Measurements from ENCODE around the gene HSPA9. TPM values are rescaled to one million over a fixed set of nuclear protein-coding genes. Genes with fewer than 3 reads are reported as not detected.

Gene HSPA9
- total and polyA plus RNA-seq, 2 of the 8 experiments (the other 6 are each of a cell fraction or from before 2014, with no cell fraction given) = 191 to 395 TPM

- Histone ChIP-seq H3K27me3 (replicated peaks in 1 of 4; ENCODE audit: control insufficient read depth in 3 of 4, extremely low read depth in 1 of 4, insufficient read depth in 3 of 4, low read length in 3 of 4) (no peaks in the 10 kb centered on the region), H4K20me1 (replicated peaks in 1 of 2; ENCODE audit: control insufficient read depth in 1 of 2, insufficient read depth in 2 of 2, low read length in 2 of 2) (peaks cover 9 to 13% of the 10 kb centered on the region in 2 experiments), H3K14ac (ENCODE audit: insufficient read length) (no peak overlapping the region), H2BK12ac (ENCODE audit: low read depth, low read length) (no peak overlapping the region), H3K79me2 (ENCODE audit: control insufficient read depth in 1 of 2, insufficient read depth in 2 of 2, low read length in 2 of 2) (peaks cover 22 to 93% of the 10 kb centered on the region in 2 experiments), H3K56ac (replicated peaks; ENCODE audit: insufficient read length, low read depth, low read length) (no peak overlapping the region), H3K4me2 (ENCODE audit: insufficient read depth in 1 of 2, low read depth in 2 of 2, low read length in 2 of 2) (no peak overlapping the region), H3K4me3 (ENCODE audit: extremely low read depth in 1 of 4, insufficient read depth in 2 of 4, low read depth in 3 of 4, low read length in 4 of 4) (no peak overlapping the region), H3K23ac (ENCODE audit: insufficient read length) (no peak overlapping the region), H4K5ac (ENCODE audit: insufficient read length, low read depth, low read length) (no peak overlapping the region), H2AK5ac (ENCODE audit: low read depth, low read length) (no peak overlapping the region), H3K27ac (ENCODE audit: low read depth, low read length) (no peak overlapping the region), H3K23me2 (ENCODE audit: low read depth, low read length) (0 out of 2 replicates have a peak, but pooled peaks cover 2% of the 10 kb centered on the region), H2BK20ac (ENCODE audit: low read length) (no peak overlapping the region), H3K9ac (replicated peaks in 1 of 4; ENCODE audit: extremely low read depth in 1 of 4, low read depth in 3 of 4, low read length in 3 of 4) (no peak overlapping the region), H2AFZ (ENCODE audit: low read length) (no peak overlapping the region), H3K18ac (ENCODE audit: extremely low read depth, low read length) (no peak overlapping the region), H4K91ac (replicated peaks; ENCODE audit: insufficient read length, low read length) (no peak overlapping the region), H2BK5ac (ENCODE audit: low read depth, low read length) (no peak overlapping the region), H2BK120ac (replicated peaks; ENCODE audit: low read depth, low read length) (no peak overlapping the region), H2BK15ac (ENCODE audit: low read length) (no peak overlapping the region), H3K36me3 (ENCODE audit: control insufficient read depth in 2 of 4, insufficient read depth in 4 of 4, low read length in 3 of 4) (peaks cover 60 to 93% (median 82%) of the 10 kb centered on the region in 4 experiments), H3K9me3 (ENCODE audit: insufficient read depth in 2 of 2, low read depth in 1 of 2, low read length in 1 of 2) (no peaks in the 10 kb centered on the region), H3K79me1 (ENCODE audit: low read depth, low read length) (peaks cover 3% of the 10 kb centered on the region; the same call in 1 of the 2 replicates), H4K8ac (ENCODE audit: extremely low read depth, insufficient read depth, low read length) (no peak overlapping the region), H3K4ac (replicated peaks; ENCODE audit: insufficient read length, low read depth, low read length) (no peak overlapping the region), H3K4me1 (replicated peaks in 1 of 4; ENCODE audit: control insufficient read depth in 3 of 4, insufficient read depth in 4 of 4, low read length in 3 of 4) (no peaks in the 10 kb centered on the region; a peak in 2 of 7 replicates)
- DNase-seq (ENCODE audit: low read depth in 1 of 2, low spot score in 2 of 2) (no peak), FAIRE-seq (no peak)
- ChIA-PET POLR2A (ENCODE audit: partially characterized antibody) (interaction anchor here (0.6 to 24.2 kb wide), 8 partner anchors 10 to 394 kb away, joined by 3 to 1018 read pairs (median 4); partner anchors contain the start of genes EGR1 and ETF1), CTCF (ENCODE audit: partially characterized antibody) (interaction anchor here (1.0 to 1.5 kb wide), 3 partner anchors 14 to 21 kb away, joined by 3 to 4 read pairs (median 3); no protein-coding TSS in a partner anchor)
- WGBS, 2 experiments (ENCODE audit: extremely low coverage in 1 of 2, insufficient coverage in 1 of 2, insufficient read length in 1 of 2, insufficient replicate concordance in 2 of 2, low coverage in 1 of 2, low lambda C conversion rate in 2 of 2, missing lambda C conversion rate in 1 of 2) = 87% methylated on average over 7 of the region's 7 CpGs; no CpG with 5 or more reads in 1 of the 2 experiments
- TF ChIP-seq BCL11A (IDR thresholded peaks at IDR 0.05; ENCODE audit: low read depth in 2 of 2, low read length in 2 of 2) (no peak), CREB1 (IDR thresholded peaks at IDR 0.05) (no peak), EGR1 (IDR thresholded peaks at IDR 0.05; ENCODE audit: borderline replicate concordance, low read depth, low read length) (no peak), GABPA (IDR thresholded peaks at IDR 0.05; ENCODE audit: borderline replicate concordance, insufficient read depth, low read length) (no peak), TAF1 (IDR thresholded peaks at IDR 0.05; ENCODE audit: low read depth, low read length) (no peak), PHF8 (conservative IDR thresholded peaks at IDR 0.05; ENCODE audit: low read depth, low read length) (no peak), FOSL1 (IDR thresholded peaks at IDR 0.05; ENCODE audit: insufficient read depth, low read depth, low read length) (no peak), SP1 (IDR thresholded peaks at IDR 0.05; ENCODE audit: low read depth, low read length) (no peak), SRF (IDR thresholded peaks at IDR 0.05; ENCODE audit: low read depth, low read length) (no peak), JUND (IDR thresholded peaks at IDR 0.05; ENCODE audit: low read length) (no peak)
Observed at GRCh38 chr5:138569782-138570181, 5.4 kb downstream of the HSPA9 start.
